Measurements from ENCODE around the gene GLT6D1.

- TF ChIP-seq SIN3A (conservative IDR thresholded peaks at IDR 0.05 in 1 of 2, IDR thresholded peaks at IDR 0.05 in 1 of 2; ENCODE audit: low read depth in 1 of 2, low read length in 2 of 2) (no peak), RXRA (IDR thresholded peaks at IDR 0.05; ENCODE audit: insufficient read depth, low read depth, low read length) (no peak), EZH2 (IDR thresholded peaks at IDR 0.05; ENCODE audit: low read depth, low read length, severe bottlenecking) (no peak), POLR2AphosphoS5 (IDR thresholded peaks at IDR 0.05; ENCODE audit: low read depth, low read length) (no peak), SRF (IDR thresholded peaks at IDR 0.05; ENCODE audit: low read depth, low read length) (no peak), EGR1 (IDR thresholded peaks at IDR 0.05; ENCODE audit: borderline replicate concordance, low read depth, low read length) (no peak), POLR2A (IDR thresholded peaks at IDR 0.05; ENCODE audit: control extremely low read depth in 1 of 2, low read depth in 2 of 2, low read length in 2 of 2) (no peak), CTCF (IDR thresholded peaks at IDR 0.05; ENCODE audit: control extremely low read depth in 1 of 3, insufficient read depth in 1 of 3, low read depth in 1 of 3, low read length in 3 of 3) (no peak), USF2 (IDR thresholded peaks at IDR 0.05; ENCODE audit: low read length) (no peak), NRF1 (IDR thresholded peaks at IDR 0.05; ENCODE audit: low read depth, low read length) (no peak), JUN (IDR thresholded peaks at IDR 0.05; ENCODE audit: low read depth, low read length) (no peak), MAFK (IDR thresholded peaks at IDR 0.05; ENCODE audit: low read depth, low read length) (no peak)
Measured at GRCh38 chr9:135607401-135608293, 31.7 kb downstream of the GLT6D1 start.

Measured in H1 (cell line).